Fibroblast of lung (primary cell): ENCODE results near the gene MECR.

Experiments used
- CTCF ChIP-seq, 2 donors: IDR thresholded peaks in 1 of 2; conservative IDR thresholded peaks in 1 of 2; 1 replicate in 1 of 2; 2 replicates in 1 of 2; pipeline ENCODE4 v1.5.1; 2011 to 2012; ENCODE audit warnings: low read length in 2 of 2, control low read depth in 1 of 2, inconsistent platforms in 1 of 2, low read depth in 1 of 2, mild to moderate bottlenecking in 1 of 2
- EZH2 ChIP-seq: IDR thresholded peaks from 2 replicates; pipeline ENCODE4 v1.5.1; 2012; ENCODE audit warnings: low read length, control low read depth, mild to moderate bottlenecking; ENCODE audit errors: missing control alignments

GRCh38 chr1:29181413-29182225 is 49.1 kb downstream of the MECR start, which contains the start of gene SRSF4:
- no peak for TF ChIP-seq EZH2
- peak; percentile 29 to 46 for TF ChIP-seq CTCF (conservative IDR thresholded peaks at IDR 0.05 in 1 of 2, IDR thresholded peaks at IDR 0.05 in 1 of 2; ENCODE audit: low read depth in 1 of 2, low read length in 2 of 2)
